ENCODE results near the gene PTGR3.
A peak's percentile ranks its signal among the peaks of the same experiment; 100 is the strongest.

PTGR3 gene

GRCh38 chr18:75241705-75242104 lies 32.8 kb upstream of the PTGR3 start:
- no peak for TF ChIP-seq POLR2A (IDR thresholded peaks at IDR 0.05; ENCODE audit: extremely low read depth, insufficient read length)
- TF ChIP-seq MYC (IDR thresholded peaks at IDR 0.05; ENCODE audit: low read depth, low read length), result no peak
- TF ChIP-seq MAX (IDR thresholded peaks at IDR 0.05; ENCODE audit: low read depth, low read length), result no peak
- no peak for TF ChIP-seq CTCF (IDR thresholded peaks at IDR 0.05; ENCODE audit: low read depth, low read length)
- DNase-seq (ENCODE audit: low read depth), result no peak
- H3K4me3 ChIP-seq (ENCODE audit: low read depth, low read length), result no peak overlapping the region

- DNase-seq (ENCODE audit: low read depth), result peak; percentile 37
- TF ChIP-seq POLR2A (IDR thresholded peaks at IDR 0.05; ENCODE audit: extremely low read depth, insufficient read length) (no peak), MYC (IDR thresholded peaks at IDR 0.05; ENCODE audit: low read depth, low read length) (no peak), CTCF (IDR thresholded peaks at IDR 0.05; ENCODE audit: low read depth, low read length) (no peak), MAX (IDR thresholded peaks at IDR 0.05; ENCODE audit: low read depth, low read length) (no peak)
- H3K4me3 ChIP-seq (ENCODE audit: low read depth, low read length), result no peak overlapping the region
Observed at GRCh38 chr18:75240433-75240832, 31.5 kb upstream of the PTGR3 start.

- TF ChIP-seq CTCF (IDR thresholded peaks at IDR 0.05; ENCODE audit: low read depth, low read length), result no peak
- H3K4me3 ChIP-seq (ENCODE audit: low read depth, low read length), result no peak overlapping the region
- no peak for DNase-seq (ENCODE audit: low read depth)
Observed at GRCh38 chr18:75238786-75239185, 29.8 kb upstream of the PTGR3 start.

GRCh38 chr18:75238100-75238499 lies 29.2 kb upstream of the PTGR3 start:
- H3K4me3 ChIP-seq (ENCODE audit: low read depth, low read length), result no peak overlapping the region
- no peak for DNase-seq (ENCODE audit: low read depth)
- TF ChIP-seq POLR2A (IDR thresholded peaks at IDR 0.05; ENCODE audit: extremely low read depth, insufficient read length), result no peak
- no peak for TF ChIP-seq MAX (IDR thresholded peaks at IDR 0.05; ENCODE audit: low read depth, low read length)
- TF ChIP-seq CTCF (IDR thresholded peaks at IDR 0.05; ENCODE audit: low read depth, low read length), result no peak
- no peak for TF ChIP-seq MYC (IDR thresholded peaks at IDR 0.05; ENCODE audit: low read depth, low read length)

GRCh38 chr18:75235896-75236295 lies 27.0 kb upstream of the PTGR3 start:
- DNase-seq (ENCODE audit: low read depth), result no peak
- no peak overlapping the region for H3K4me3 ChIP-seq (ENCODE audit: low read depth, low read length)
- TF ChIP-seq MYC (IDR thresholded peaks at IDR 0.05; ENCODE audit: low read depth, low read length), result no peak
- TF ChIP-seq MAX (IDR thresholded peaks at IDR 0.05; ENCODE audit: low read depth, low read length), result no peak
- no peak for TF ChIP-seq CTCF (IDR thresholded peaks at IDR 0.05; ENCODE audit: low read depth, low read length)
- no peak for TF ChIP-seq POLR2A (IDR thresholded peaks at IDR 0.05; ENCODE audit: extremely low read depth, insufficient read length)

GRCh38 chr18:75234901-75235300 lies 26.0 kb upstream of the PTGR3 start:
- TF ChIP-seq CTCF (IDR thresholded peaks at IDR 0.05; ENCODE audit: low read depth, low read length) (no peak), MAX (IDR thresholded peaks at IDR 0.05; ENCODE audit: low read depth, low read length) (no peak), MYC (IDR thresholded peaks at IDR 0.05; ENCODE audit: low read depth, low read length) (no peak)
- no peak overlapping the region for H3K4me3 ChIP-seq (ENCODE audit: low read depth, low read length)
- DNase-seq (ENCODE audit: low read depth), result no peak
